ENCODE data around the gene HOXB9.

HOXB9 gene

GRCh38 chr17:48626245-48627117, at the start of gene HOXB9:
TSS of gene HOXB9 (minus strand) at chr17:48626358. CDS start at chr17:48626269, 89 bp downstream.
- no peak for DNase-seq (ENCODE audit: low read depth)
- H3K4me3 ChIP-seq (ENCODE audit: low read depth, low read length) = peak within 1 kb of the TSS; percentile 46
- TF ChIP-seq, protein P1, sequence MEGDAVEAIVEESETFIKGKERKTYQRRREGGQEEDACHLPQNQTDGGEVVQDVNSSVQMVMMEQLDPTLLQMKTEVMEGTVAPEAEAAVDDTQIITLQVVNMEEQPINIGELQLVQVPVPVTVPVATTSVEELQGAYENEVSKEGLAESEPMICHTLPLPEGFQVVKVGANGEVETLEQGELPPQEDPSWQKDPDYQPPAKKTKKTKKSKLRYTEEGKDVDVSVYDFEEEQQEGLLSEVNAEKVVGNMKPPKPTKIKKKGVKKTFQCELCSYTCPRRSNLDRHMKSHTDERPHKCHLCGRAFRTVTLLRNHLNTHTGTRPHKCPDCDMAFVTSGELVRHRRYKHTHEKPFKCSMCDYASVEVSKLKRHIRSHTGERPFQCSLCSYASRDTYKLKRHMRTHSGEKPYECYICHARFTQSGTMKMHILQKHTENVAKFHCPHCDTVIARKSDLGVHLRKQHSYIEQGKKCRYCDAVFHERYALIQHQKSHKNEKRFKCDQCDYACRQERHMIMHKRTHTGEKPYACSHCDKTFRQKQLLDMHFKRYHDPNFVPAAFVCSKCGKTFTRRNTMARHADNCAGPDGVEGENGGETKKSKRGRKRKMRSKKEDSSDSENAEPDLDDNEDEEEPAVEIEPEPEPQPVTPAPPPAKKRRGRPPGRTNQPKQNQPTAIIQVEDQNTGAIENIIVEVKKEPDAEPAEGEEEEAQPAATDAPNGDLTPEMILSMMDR (IDR thresholded peaks at IDR 0.05; ENCODE audit: control insufficient read depth, extremely low read depth, insufficient read depth) = no peak

DNA sequence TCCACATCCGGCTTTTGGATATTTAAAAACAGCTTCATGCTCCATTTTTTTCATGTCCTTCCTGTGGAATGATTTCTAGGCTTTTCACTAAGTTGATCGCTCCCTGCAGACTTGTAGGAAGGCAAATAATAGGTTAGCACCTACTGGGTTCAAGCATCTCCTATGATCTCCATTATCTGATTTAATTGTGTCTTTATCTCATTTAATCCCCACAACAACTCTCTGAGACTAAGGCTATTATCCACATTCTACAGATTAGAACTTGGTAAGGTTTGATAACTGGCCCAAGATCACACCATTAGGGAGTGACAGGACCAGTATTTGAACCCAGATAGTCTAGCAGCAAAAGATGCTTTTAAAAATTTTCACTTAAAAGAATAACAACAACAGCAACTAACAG, 46.2 kb upstream of the HOXB9 start:
- no peak overlapping the region for H3K4me3 ChIP-seq (ENCODE audit: low read depth, low read length)
- DNase-seq (ENCODE audit: low read depth) = no peak
- TF ChIP-seq, protein P1 (IDR thresholded peaks at IDR 0.05; ENCODE audit: control insufficient read depth, extremely low read depth, insufficient read depth) = no peak

DNA sequence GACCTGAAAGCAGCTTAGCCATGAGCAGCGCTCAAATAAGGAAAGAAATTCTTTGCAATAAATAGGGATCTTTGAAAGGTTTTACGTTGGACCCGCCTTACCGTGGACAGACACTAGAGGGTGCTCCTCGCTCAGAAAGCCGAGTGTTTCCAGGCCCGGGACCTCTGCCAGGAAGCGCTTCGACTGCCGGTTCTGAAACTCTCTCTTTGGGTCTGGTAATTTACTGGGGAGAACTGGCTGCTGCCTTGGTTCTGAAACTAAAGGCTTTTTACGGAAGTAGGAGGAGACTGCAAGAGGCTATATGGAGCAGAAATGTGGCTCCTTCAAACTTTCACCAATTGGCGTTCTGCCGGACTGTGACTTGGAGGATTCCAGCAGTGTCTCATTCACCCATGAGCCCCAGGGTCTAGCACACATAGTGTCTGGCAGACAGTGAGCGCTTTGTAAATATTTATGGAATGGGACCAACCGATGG, 45.6 kb upstream of the HOXB9 start:
- peak; percentile 63 for DNase-seq (ENCODE audit: low read depth)
- H3K4me3 ChIP-seq (ENCODE audit: low read depth, low read length) = peak overlapping the region; percentile 34
- TF ChIP-seq, protein P1 (IDR thresholded peaks at IDR 0.05; ENCODE audit: control insufficient read depth, extremely low read depth, insufficient read depth) = peak; percentile 89

- no peak overlapping the region for H3K4me3 ChIP-seq (ENCODE audit: low read depth, low read length)
- TF ChIP-seq, protein P1 (IDR thresholded peaks at IDR 0.05; ENCODE audit: control insufficient read depth, extremely low read depth, insufficient read depth) = peak; percentile 16; the same call in 1 of the 2 replicates
- no peak for DNase-seq (ENCODE audit: low read depth)
These were observed 37.2 kb upstream of the HOXB9 start for GRCh38 chr17:48663134-48663924.

DNA sequence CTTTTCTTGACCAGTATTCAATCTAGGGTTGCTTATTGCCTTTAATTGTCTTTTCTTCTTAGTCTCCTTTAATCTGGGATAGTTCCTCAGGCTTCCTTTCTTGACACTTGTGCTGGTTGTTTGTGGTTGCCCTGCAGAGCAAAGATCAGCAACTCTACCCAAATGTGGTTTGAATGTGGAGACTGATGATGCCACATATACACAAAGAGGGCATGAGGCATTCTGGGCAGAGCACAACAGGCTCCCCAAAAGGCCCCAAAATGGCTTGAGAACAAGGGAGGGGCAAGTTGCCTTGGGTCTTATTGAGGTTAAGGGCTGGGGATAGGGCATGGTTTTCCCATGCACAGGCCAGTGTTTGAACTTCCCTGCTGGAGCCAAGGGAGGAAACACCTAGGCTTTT, 29.8 kb upstream of the HOXB9 start:
- DNase-seq (ENCODE audit: low read depth) = no peak
- TF ChIP-seq, protein P1 (IDR thresholded peaks at IDR 0.05; ENCODE audit: control insufficient read depth, extremely low read depth, insufficient read depth) = no peak

DNA sequence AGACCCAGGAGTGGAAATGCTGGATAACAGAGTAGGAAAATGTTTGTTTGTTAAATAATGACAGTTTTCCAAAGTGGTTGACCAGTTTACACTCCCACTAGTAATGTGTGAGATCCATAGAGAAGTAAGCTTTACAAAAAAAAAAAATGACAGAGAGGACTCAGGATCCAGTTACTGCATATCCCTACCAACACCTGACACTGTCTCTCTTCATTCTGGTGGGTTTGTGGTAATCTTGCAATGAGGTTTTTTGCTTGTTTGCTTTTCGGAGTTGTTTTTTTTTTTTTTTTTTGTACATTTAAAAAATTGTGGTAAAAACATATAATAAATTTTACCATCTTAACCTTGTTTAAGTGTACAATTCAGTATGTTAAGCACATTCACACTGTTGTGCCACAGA, 23.6 kb upstream of the HOXB9 start:
- TF ChIP-seq, protein P1 (IDR thresholded peaks at IDR 0.05; ENCODE audit: control insufficient read depth, extremely low read depth, insufficient read depth) = no peak
- H3K4me3 ChIP-seq (ENCODE audit: low read depth, low read length) = no peak overlapping the region
- DNase-seq (ENCODE audit: low read depth) = no peak

More for the DNA sequence above, 29.8 kb upstream of the HOXB9 start:
- H3K4me3 ChIP-seq (ENCODE audit: low read depth, low read length) = no peak overlapping the region
